Measurements from ENCODE around the gene ZMYM4. TPM values are rescaled to one million over a fixed set of nuclear protein-coding genes. Genes with fewer than 3 reads are reported as not detected.
A peak's percentile ranks its signal among the peaks of the same experiment; 100 is the strongest.

ZMYM4 gene
- polyA plus RNA-seq, 1 donor from 2014 or later = 36.1 TPM

GRCh38 chr1:35466120-35466519 is 197.6 kb downstream of the ZMYM4 start:
- Histone ChIP-seq H4K20me1 (ENCODE audit: insufficient read depth) (no peaks in the 10 kb centered on the region), H3K9me2 (ENCODE audit: insufficient read depth, low read length) (no peaks in the 10 kb centered on the region), H3K4me3 (ENCODE audit: low read length) (no peak overlapping the region), H3K4me2 (ENCODE audit: low read length) (no peak overlapping the region), H2AFZ (ENCODE audit: low read depth, low read length) (no peak overlapping the region), H3K36me3 (ENCODE audit: insufficient read depth, low read length) (peaks cover 21% of the 10 kb centered on the region), H3F3A (ENCODE audit: insufficient read depth, low read length, poor library complexity, severe bottlenecking) (no peaks in the 10 kb centered on the region), H3K27me3 (ENCODE audit: insufficient read depth, low read depth, low read length) (no peaks in the 10 kb centered on the region), H3K27ac (ENCODE audit: low read length) (no peak overlapping the region), H3K9me3 (ENCODE audit: low read length) (no peaks in the 10 kb centered on the region), H3K79me2 (replicated peaks; ENCODE audit: insufficient read depth, low read length) (no peaks in the 10 kb centered on the region), H3K9ac (ENCODE audit: low read length) (no peak overlapping the region)
- TF ChIP-seq EP300 (conservative IDR thresholded peaks at IDR 0.05; ENCODE audit: poor library complexity, severe bottlenecking) = no peak
- no peak for TF ChIP-seq EZH2 (IDR thresholded peaks at IDR 0.05; ENCODE audit: borderline replicate concordance, insufficient read depth, low read length, poor library complexity, severe bottlenecking)
- TF ChIP-seq POLR2AphosphoS5 (IDR thresholded peaks at IDR 0.05) = no peak
- TF ChIP-seq CTCF (IDR thresholded peaks at IDR 0.05; ENCODE audit: poor library complexity, severe bottlenecking) = no peak
- no peak for TF ChIP-seq TAF1 (IDR thresholded peaks at IDR 0.05; ENCODE audit: low read depth)
- no peak for TF ChIP-seq SMC3 (conservative IDR thresholded peaks at IDR 0.05; ENCODE audit: poor library complexity)
- TF ChIP-seq, protein P1, sequence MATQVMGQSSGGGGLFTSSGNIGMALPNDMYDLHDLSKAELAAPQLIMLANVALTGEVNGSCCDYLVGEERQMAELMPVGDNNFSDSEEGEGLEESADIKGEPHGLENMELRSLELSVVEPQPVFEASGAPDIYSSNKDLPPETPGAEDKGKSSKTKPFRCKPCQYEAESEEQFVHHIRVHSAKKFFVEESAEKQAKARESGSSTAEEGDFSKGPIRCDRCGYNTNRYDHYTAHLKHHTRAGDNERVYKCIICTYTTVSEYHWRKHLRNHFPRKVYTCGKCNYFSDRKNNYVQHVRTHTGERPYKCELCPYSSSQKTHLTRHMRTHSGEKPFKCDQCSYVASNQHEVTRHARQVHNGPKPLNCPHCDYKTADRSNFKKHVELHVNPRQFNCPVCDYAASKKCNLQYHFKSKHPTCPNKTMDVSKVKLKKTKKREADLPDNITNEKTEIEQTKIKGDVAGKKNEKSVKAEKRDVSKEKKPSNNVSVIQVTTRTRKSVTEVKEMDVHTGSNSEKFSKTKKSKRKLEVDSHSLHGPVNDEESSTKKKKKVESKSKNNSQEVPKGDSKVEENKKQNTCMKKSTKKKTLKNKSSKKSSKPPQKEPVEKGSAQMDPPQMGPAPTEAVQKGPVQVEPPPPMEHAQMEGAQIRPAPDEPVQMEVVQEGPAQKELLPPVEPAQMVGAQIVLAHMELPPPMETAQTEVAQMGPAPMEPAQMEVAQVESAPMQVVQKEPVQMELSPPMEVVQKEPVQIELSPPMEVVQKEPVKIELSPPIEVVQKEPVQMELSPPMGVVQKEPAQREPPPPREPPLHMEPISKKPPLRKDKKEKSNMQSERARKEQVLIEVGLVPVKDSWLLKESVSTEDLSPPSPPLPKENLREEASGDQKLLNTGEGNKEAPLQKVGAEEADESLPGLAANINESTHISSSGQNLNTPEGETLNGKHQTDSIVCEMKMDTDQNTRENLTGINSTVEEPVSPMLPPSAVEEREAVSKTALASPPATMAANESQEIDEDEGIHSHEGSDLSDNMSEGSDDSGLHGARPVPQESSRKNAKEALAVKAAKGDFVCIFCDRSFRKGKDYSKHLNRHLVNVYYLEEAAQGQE (IDR thresholded peaks at IDR 0.05; ENCODE audit: borderline replicate concordance) = no peak
- TF ChIP-seq RAD21 (conservative IDR thresholded peaks at IDR 0.05) = no peak

GRCh38 chr1:35470977-35471613 is 202.6 kb downstream of the ZMYM4 start:
- Histone ChIP-seq H3K27ac (ENCODE audit: low read length) (peak overlapping the region; percentile 75), H2AFZ (ENCODE audit: low read depth, low read length) (no peak overlapping the region), H3K79me2 (replicated peaks; ENCODE audit: insufficient read depth, low read length) (no peaks in the 10 kb centered on the region), H3K27me3 (ENCODE audit: insufficient read depth, low read depth, low read length) (no peaks in the 10 kb centered on the region), H4K20me1 (ENCODE audit: insufficient read depth) (no peaks in the 10 kb centered on the region), H3K9ac (ENCODE audit: low read length) (no peak overlapping the region), H3K9me2 (ENCODE audit: insufficient read depth, low read length) (no peaks in the 10 kb centered on the region), H3K4me3 (ENCODE audit: low read length) (no peak overlapping the region), H3F3A (ENCODE audit: insufficient read depth, low read length, poor library complexity, severe bottlenecking) (no peaks in the 10 kb centered on the region), H3K4me2 (ENCODE audit: low read length) (no peak overlapping the region), H3K9me3 (ENCODE audit: low read length) (no peaks in the 10 kb centered on the region), H3K36me3 (ENCODE audit: insufficient read depth, low read length) (peaks cover 6% of the 10 kb centered on the region)
- TF ChIP-seq POLR2AphosphoS5 (IDR thresholded peaks at IDR 0.05) (peak; percentile 41), RAD21 (conservative IDR thresholded peaks at IDR 0.05) (no peak), EP300 (conservative IDR thresholded peaks at IDR 0.05; ENCODE audit: poor library complexity, severe bottlenecking) (no peak)

Small RNA genes lying within 50 kb of the gene (small RNA-seq; reads per million reads assigned to genes)
- 0 to 0.24 (median 0) reads per million in 3 experiments for gene RF00091

Other genes with a start within 250 kb of the ZMYM4 start
- gene ZMYM6, start 236.8 kb upstream of the ZMYM4 start, polyA plus RNA-seq = 28.6 and 31.5 TPM in 2 replicates
- 14.1 and 20.3 TPM in 2 replicates for gene ZMYM1, start 189.3 kb upstream of the ZMYM4 start, polyA plus RNA-seq
- gene SFPQ, start 75.6 kb upstream of the ZMYM4 start, polyA plus RNA-seq = 1,073 and 1,127 TPM in 2 replicates

All from neural cell (in vitro differentiated cells).